Measurements from ENCODE around the gene PHTF2.

The PHTF2 gene

GRCh38 chr7:77894574-77895091, 96.1 kb downstream of the PHTF2 start:
- H3K4me3 ChIP-seq (ENCODE audit: low read depth, low read length): no peak overlapping the region
- ChIA-PET POLR2A (no interaction called here), CTCF (no interaction called here)
- DNase-seq (ENCODE audit: low read depth, low spot score): no peak
- TF ChIP-seq CTCF (IDR thresholded peaks at IDR 0.05; ENCODE audit: insufficient read depth, low read length, missing control alignments): no peak

- DNase-seq (ENCODE audit: low read depth, low spot score): no peak
- no peak overlapping the region for H3K4me3 ChIP-seq (ENCODE audit: low read depth, low read length)
- TF ChIP-seq CTCF (IDR thresholded peaks at IDR 0.05; ENCODE audit: insufficient read depth, low read length, missing control alignments): no peak
- ChIA-PET POLR2A (no interaction called here), CTCF (no interaction called here)
Observed at GRCh38 chr7:77895905-77896304, 97.3 kb downstream of the PHTF2 start.

GRCh38 chr7:77897004-77897547, 98.5 kb downstream of the PHTF2 start:
- no peak overlapping the region for H3K4me3 ChIP-seq (ENCODE audit: low read depth, low read length)
- ChIA-PET CTCF (interaction anchor here (1.1 to 1.5 kb wide), 2 partner anchors 12 to 13 kb away, joined by 3 read pairs; no protein-coding TSS in a partner anchor), POLR2A (no interaction called here)
- TF ChIP-seq CTCF (IDR thresholded peaks at IDR 0.05; ENCODE audit: insufficient read depth, low read length, missing control alignments): no peak
- no peak for DNase-seq (ENCODE audit: low read depth, low spot score)

- no peak overlapping the region for H3K4me3 ChIP-seq (ENCODE audit: low read depth, low read length)
- no peak for DNase-seq (ENCODE audit: low read depth, low spot score)
- ChIA-PET POLR2A (no interaction called here), CTCF (interaction anchor here (1.0 kb wide), 1 partner anchor 140 kb away, joined by 3 read pairs; no protein-coding TSS in a partner anchor)
- no peak for TF ChIP-seq CTCF (IDR thresholded peaks at IDR 0.05; ENCODE audit: insufficient read depth, low read length, missing control alignments)
Observed at GRCh38 chr7:77899516-77899915, 100.9 kb downstream of the PHTF2 start.

GRCh38 chr7:77903597-77903996, 105.0 kb downstream of the PHTF2 start:
- CTCF ChIA-PET: interaction anchor here (1.2 to 1.4 kb wide), 3 partner anchors 31 to 147 kb away, joined by 3 to 4 read pairs (median 4); partner anchors contain the start of genes PHTF2 and TMEM60
- TF ChIP-seq CTCF (IDR thresholded peaks at IDR 0.05; ENCODE audit: insufficient read depth, low read length, missing control alignments): peak; percentile 0
- no peak overlapping the region for H3K4me3 ChIP-seq (ENCODE audit: low read depth, low read length)
- DNase-seq (ENCODE audit: low read depth, low spot score): no peak
- POLR2A ChIA-PET: interaction anchor here (0.6 kb wide), 1 partner anchor 69 kb away, joined by 3 read pairs; no protein-coding TSS in a partner anchor

- CTCF ChIA-PET: interaction anchor here (1.4 kb wide), 1 partner anchor 106 kb away, joined by 4 read pairs; the partner anchor contains the start of genes PHTF2 and TMEM60
- no peak for DNase-seq (ENCODE audit: low read depth, low spot score)
- POLR2A ChIA-PET: no interaction called here
- TF ChIP-seq CTCF (IDR thresholded peaks at IDR 0.05; ENCODE audit: insufficient read depth, low read length, missing control alignments): no peak
- H3K4me3 ChIP-seq (ENCODE audit: low read depth, low read length): no peak overlapping the region
Observed at GRCh38 chr7:77904252-77904651, 105.7 kb downstream of the PHTF2 start.
